GM19239 (cell line): Measurements from ENCODE around the gene SEMA3E.
A peak's percentile ranks its signal among the peaks of the same experiment; 100 is the strongest.
"Not testable (repeated sequence)": the region's sequence is repeated elsewhere in the genome, so short reads cannot be mapped to it uniquely, and the experiment has no call there.

Experiments used
- DNase-seq: peaks from one replicate; pipeline ENCODE4 v3.0.0; 2011; ENCODE audit warnings: low spot score; ENCODE audit not compliant: insufficient read length
- FAIRE-seq: peaks from 2 replicates; lab custom pipeline; 2011; peaks lifted over from hg19 to GRCh38; lab: Jason Lieb, UNC

SEMA3E gene

GRCh38 chr7:83648464-83649241 lies at the start of gene SEMA3E:
TSS of gene SEMA3E (minus strand) at chr7:83649139.
- no peak for FAIRE-seq
- DNase-seq: no peak

- FAIRE-seq (no peak), DNase-seq (no peak)
These were observed 49.0 kb upstream of the SEMA3E start for GRCh38 chr7:83697804-83698530.

GRCh38 chr7:83696101-83696500 lies 47.2 kb upstream of the SEMA3E start:
- FAIRE-seq (no peak), DNase-seq (no peak)

GRCh38 chr7:83695128-83695960 lies 46.4 kb upstream of the SEMA3E start:
- DNase-seq (no peak), FAIRE-seq (no peak)

GRCh38 chr7:83693256-83693655 lies 44.3 kb upstream of the SEMA3E start:
- no peak for FAIRE-seq
- DNase-seq: no peak

- no peak for FAIRE-seq
- DNase-seq: no peak
These were observed 42.2 kb upstream of the SEMA3E start for GRCh38 chr7:83691095-83691494.

GRCh38 chr7:83689855-83690254 lies 40.9 kb upstream of the SEMA3E start:
- no peak for DNase-seq
- no peak for FAIRE-seq

- no peak for FAIRE-seq
- DNase-seq: no peak
These were observed 37.5 kb upstream of the SEMA3E start for GRCh38 chr7:83686416-83686815.

- DNase-seq: no peak
- FAIRE-seq: no peak
These were observed 36.0 kb upstream of the SEMA3E start for GRCh38 chr7:83684928-83685327.

GRCh38 chr7:83681200-83681778 lies 32.4 kb upstream of the SEMA3E start:
- DNase-seq: no peak

GRCh38 chr7:83677180-83677866 lies 28.4 kb upstream of the SEMA3E start:
- FAIRE-seq (no peak), DNase-seq (no peak)

More at GRCh38 chr7:83681200-83681778, 32.4 kb upstream of the SEMA3E start:
- no peak for FAIRE-seq

- not testable (repeated sequence) for DNase-seq, FAIRE-seq
These were observed 24.4 kb upstream of the SEMA3E start for GRCh38 chr7:83673291-83673690.

GRCh38 chr7:83672157-83672556 lies 23.2 kb upstream of the SEMA3E start:
- DNase-seq (no peak), FAIRE-seq (no peak)

- DNase-seq (no peak), FAIRE-seq (no peak)
These were observed 14.2 kb upstream of the SEMA3E start for GRCh38 chr7:83663131-83663530.

- no peak for FAIRE-seq
- DNase-seq: no peak
These were observed 9.2 kb upstream of the SEMA3E start for GRCh38 chr7:83658126-83658525.

- FAIRE-seq (peak; percentile 42), DNase-seq (no peak)
These were observed 7.1 kb upstream of the SEMA3E start for GRCh38 chr7:83655951-83656556.

GRCh38 chr7:83652481-83652880 lies 3.5 kb upstream of the SEMA3E start:
- FAIRE-seq: no peak
- DNase-seq: no peak

- FAIRE-seq (no peak), DNase-seq (no peak)
These were observed 762 bp upstream of the SEMA3E start for GRCh38 chr7:83649701-83650100.

GRCh38 chr7:83646027-83646426 lies 2.9 kb downstream of the SEMA3E start:
- FAIRE-seq (no peak), DNase-seq (no peak)
